ENCODE data around the gene MCAM.

Gene MCAM

GRCh38 chr11:119266517-119267255 is 50.2 kb downstream of the MCAM start:
- peak overlapping the region; percentile 79 for H3K27ac Mint-ChIP-seq
- H3K27me3 Mint-ChIP-seq, result no peaks in the 10 kb centered on the region
- CTCF ChIA-PET, result interaction anchor here (0.9 to 2.3 kb wide), 5 partner anchors 15 to 90 kb away, joined by 3 to 8 read pairs (median 4); partner anchors contain the start of gene CBL
- H3K4me3 Mint-ChIP-seq, result peak overlapping the region; percentile 21
- no peak for DNase-seq
- H3K36me3 Mint-ChIP-seq, result peaks cover 10% of the 10 kb centered on the region
- H3K9me3 Mint-ChIP-seq, result no peaks in the 10 kb centered on the region
- peaks cover 36% of the 10 kb centered on the region for H3K4me1 Mint-ChIP-seq

GRCh38 chr11:119266063-119266462 is 50.9 kb downstream of the MCAM start:
- DNase-seq, result no peak
- Mint-ChIP-seq H3K4me1 (peaks cover 36% of the 10 kb centered on the region), H3K27me3 (no peaks in the 10 kb centered on the region), H3K27ac (peak overlapping the region; percentile 79), H3K9me3 (no peaks in the 10 kb centered on the region), H3K36me3 (peaks cover 10% of the 10 kb centered on the region), H3K4me3 (no peak overlapping the region)
- CTCF ChIA-PET, result interaction anchor here (0.9 to 2.3 kb wide), 4 partner anchors 15 to 59 kb away, joined by 3 to 8 read pairs (median 6); partner anchors contain the start of gene CBL

DNA sequence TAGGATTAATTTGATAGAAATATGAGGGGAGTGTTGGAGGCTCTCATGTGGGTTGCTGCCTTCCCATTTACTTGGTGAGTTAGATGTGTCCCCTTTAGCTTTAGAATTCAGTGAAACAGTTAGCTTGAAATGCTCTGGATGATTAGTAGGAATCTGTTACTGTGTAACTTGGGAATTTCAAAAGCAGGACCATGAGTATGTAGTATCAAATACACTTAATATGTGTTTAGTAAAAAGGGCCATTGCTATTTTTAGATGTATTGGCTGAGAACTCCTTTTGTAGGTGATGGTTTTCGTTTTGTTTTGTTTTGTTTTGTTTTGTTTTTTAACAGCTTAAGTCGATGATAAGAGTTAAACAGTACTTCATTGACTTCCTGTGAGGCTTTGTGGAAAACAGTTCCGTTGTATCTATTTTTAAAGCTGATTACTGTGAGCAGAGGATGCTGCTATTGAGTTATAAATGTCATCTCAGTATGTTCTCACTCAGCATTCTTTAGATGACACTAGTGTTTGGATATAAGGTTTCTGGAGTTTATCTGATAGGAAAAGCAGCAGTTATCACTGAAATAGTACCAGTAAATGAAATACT is 53.5 kb downstream of the MCAM start:
- no peaks in the 10 kb centered on the region for H3K9me3 Mint-ChIP-seq
- DNase-seq, result no peak
- H3K36me3 Mint-ChIP-seq, result peaks cover 20% of the 10 kb centered on the region
- H3K4me3 Mint-ChIP-seq, result no peak overlapping the region
- H3K4me1 Mint-ChIP-seq, result peaks cover 51% of the 10 kb centered on the region
- H3K27me3 Mint-ChIP-seq, result no peaks in the 10 kb centered on the region
- no peak overlapping the region for H3K27ac Mint-ChIP-seq
- CTCF ChIA-PET, result interaction anchor here (0.5 to 3.4 kb wide), 14 partner anchors 9 to 94 kb away, joined by 3 to 22 read pairs (median 3); partner anchors contain the start of gene CBL

DNA sequence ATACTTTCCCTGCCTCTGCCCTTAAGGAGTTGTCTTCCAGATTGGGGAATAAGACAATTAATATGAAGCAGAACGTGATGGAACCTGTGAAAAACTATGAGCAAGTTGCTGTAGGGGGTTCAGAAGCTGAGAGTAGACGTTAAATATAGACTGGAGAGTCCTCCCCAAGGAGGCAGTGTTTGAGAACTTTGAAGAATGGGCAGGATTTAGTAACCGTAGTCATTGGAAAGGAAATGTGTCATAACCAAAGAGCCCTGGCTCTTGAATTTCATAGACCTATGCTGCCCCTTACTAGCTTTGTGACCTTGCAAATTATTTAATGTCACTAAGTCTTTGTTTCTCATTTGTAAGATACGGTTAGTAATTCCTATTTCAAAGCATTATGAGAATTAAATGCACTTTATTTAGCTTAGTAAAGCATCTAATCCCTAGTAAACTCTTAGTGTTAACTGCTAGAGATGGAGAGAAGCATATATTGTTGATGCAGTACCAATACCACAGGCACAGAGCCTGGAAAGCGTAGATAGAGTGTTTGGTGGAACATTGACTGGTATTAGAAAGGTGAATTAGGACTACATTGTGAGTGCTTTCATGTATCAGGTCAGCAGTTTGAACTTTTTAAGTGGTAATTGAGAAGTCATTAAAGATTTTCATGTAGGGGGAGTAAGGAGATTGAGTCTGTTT is 54.1 kb downstream of the MCAM start:
- Mint-ChIP-seq H3K9me3 (peaks cover 2% of the 10 kb centered on the region), H3K27ac (no peak overlapping the region), H3K27me3 (no peaks in the 10 kb centered on the region), H3K4me3 (no peak overlapping the region), H3K36me3 (peaks cover 21% of the 10 kb centered on the region), H3K4me1 (peaks cover 53% of the 10 kb centered on the region)
- no peak for DNase-seq
- CTCF ChIA-PET, result interaction anchor here (0.5 to 3.4 kb wide), 13 partner anchors 8 to 94 kb away, joined by 3 to 22 read pairs (median 3); partner anchors contain the start of gene CBL

DNA sequence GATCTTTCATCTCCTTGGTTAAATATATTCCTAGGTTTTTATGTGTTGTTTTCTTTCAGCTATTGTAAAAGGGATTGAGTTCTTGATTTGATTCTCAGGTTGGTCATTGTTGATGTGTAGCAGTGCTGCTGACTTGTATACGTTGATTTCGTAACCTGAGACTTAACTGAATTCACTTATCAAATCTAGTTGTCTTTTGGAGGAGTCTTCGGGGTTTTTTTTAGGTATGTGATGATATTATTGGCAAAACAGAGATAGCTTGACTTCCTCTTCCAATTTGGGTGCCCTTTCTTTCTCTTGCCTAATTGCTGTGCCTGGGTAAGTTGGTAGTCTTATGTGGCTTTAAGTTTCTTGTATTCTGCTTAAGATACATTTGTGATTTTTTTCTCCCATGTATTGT is 57.9 kb downstream of the MCAM start:
- peak overlapping the region; percentile 28 for H3K27ac Mint-ChIP-seq
- DNase-seq, result no peak
- peaks cover 40% of the 10 kb centered on the region for H3K4me1 Mint-ChIP-seq
- H3K27me3 Mint-ChIP-seq, result no peaks in the 10 kb centered on the region
- no peak overlapping the region for H3K4me3 Mint-ChIP-seq
- peaks cover 2% of the 10 kb centered on the region for H3K9me3 Mint-ChIP-seq
- CTCF ChIA-PET, result interaction anchor here (1.3 kb wide), 1 partner anchor 25 kb away, joined by 5 read pairs; no protein-coding TSS in a partner anchor
- peaks cover 30% of the 10 kb centered on the region for H3K36me3 Mint-ChIP-seq
